HG03565 (cell line): ENCODE results near the gene OR13C8.
"Not testable (repeated sequence)": the region's sequence is repeated elsewhere in the genome, so short reads cannot be mapped to it uniquely, and the experiment has no call there.

Source experiments
- ATAC-seq: cut with Tn5 transposase; IDR thresholded peaks from one replicate; pipeline ENCODE4 v1.9.1; 2021; ENCODE audit warnings: mild to moderate bottlenecking, moderate library complexity; ENCODE audit not compliant: unreplicated experiment

The OR13C8 gene

GRCh38 chr9:104568868-104569267 is at the start of gene OR13C8:
Gene OR13C8, plus strand, starts transcription at chr9:104569168. Its CDS starts 0 bp downstream, at chr9:104569168.
- no peak for ATAC-seq

- ATAC-seq: not testable (repeated sequence)
These were observed 48.7 kb upstream of the OR13C8 start for GRCh38 chr9:104520241-104520640.

GRCh38 chr9:104527109-104527508 is 41.9 kb upstream of the OR13C8 start, which contains the start of gene OR13C4:
Gene OR13C4, minus strand, starts transcription at chr9:104527209. Its CDS starts 0 bp downstream, at chr9:104527209.
- ATAC-seq: no peak

- ATAC-seq: no peak
These were observed 32.2 kb upstream of the OR13C8 start, which contains the start of gene OR13C3 for GRCh38 chr9:104536756-104537155. Gene OR13C3, minus strand, starts transcription at chr9:104536856. Its CDS starts 133 bp downstream, at chr9:104536723.

- ATAC-seq: no peak
These were observed 29.7 kb upstream of the OR13C8 start for GRCh38 chr9:104539275-104539674.

- no peak for ATAC-seq
These were observed 24.3 kb upstream of the OR13C8 start for GRCh38 chr9:104544644-104545043.

GRCh38 chr9:104553261-104553660 is 15.7 kb upstream of the OR13C8 start:
- ATAC-seq: no peak

- no peak for ATAC-seq
These were observed 13.4 kb upstream of the OR13C8 start for GRCh38 chr9:104555521-104555920.

GRCh38 chr9:104556830-104557634 is 11.9 kb upstream of the OR13C8 start:
- no peak for ATAC-seq

GRCh38 chr9:104564358-104564757 is 4.6 kb upstream of the OR13C8 start:
- ATAC-seq: no peak

GRCh38 chr9:104572612-104573011 is 3.6 kb downstream of the OR13C8 start:
- no peak for ATAC-seq

GRCh38 chr9:104575456-104575855 is 6.5 kb downstream of the OR13C8 start:
- no peak for ATAC-seq

GRCh38 chr9:104577263-104577662 is 8.3 kb downstream of the OR13C8 start:
- no peak for ATAC-seq

GRCh38 chr9:104580562-104580961 is 11.6 kb downstream of the OR13C8 start:
- no peak for ATAC-seq

- ATAC-seq: no peak
These were observed 17.7 kb downstream of the OR13C8 start for GRCh38 chr9:104586496-104587180.

- ATAC-seq: no peak
These were observed 20.7 kb downstream of the OR13C8 start for GRCh38 chr9:104589626-104590025.

GRCh38 chr9:104598749-104599148 is 29.8 kb downstream of the OR13C8 start:
- ATAC-seq: not testable (repeated sequence)

- ATAC-seq: not testable (repeated sequence)
These were observed 30.3 kb downstream of the OR13C8 start, which contains the start of gene OR13C5 for GRCh38 chr9:104599313-104599712. Gene OR13C5, minus strand, starts transcription at chr9:104599413. Its CDS starts 0 bp downstream, at chr9:104599413.

- no peak for ATAC-seq
These were observed 35.8 kb downstream of the OR13C8 start for GRCh38 chr9:104604801-104605200.

GRCh38 chr9:104605527-104605926 is 36.6 kb downstream of the OR13C8 start, which contains the start of gene OR13C2:
Gene OR13C2, minus strand, starts transcription at chr9:104605627. Its CDS starts 0 bp downstream, at chr9:104605627.
- ATAC-seq: not testable (repeated sequence)

GRCh38 chr9:104606152-104606551 is 37.2 kb downstream of the OR13C8 start:
- ATAC-seq: no peak

- no peak for ATAC-seq
These were observed 39.4 kb downstream of the OR13C8 start for GRCh38 chr9:104608336-104608735.
